Stimulated activated CD4-positive, alpha-beta T cell treated with anti-CD3 and anti-CD28 coated beads, Interleukin-4, amount 100 ng/mL, for 4 hours (primary cell): ENCODE measurements around the gene AFF1.
"Not testable (repeated sequence)": the region's sequence is repeated elsewhere in the genome, so short reads cannot be mapped to it uniquely, and the experiment has no call there.

Source experiments
- DNase-seq, 2 experiments: peaks; one replicate each; pipeline ENCODE4 v3.0.0-alpha.2; 2020

AFF1 gene

DNA sequence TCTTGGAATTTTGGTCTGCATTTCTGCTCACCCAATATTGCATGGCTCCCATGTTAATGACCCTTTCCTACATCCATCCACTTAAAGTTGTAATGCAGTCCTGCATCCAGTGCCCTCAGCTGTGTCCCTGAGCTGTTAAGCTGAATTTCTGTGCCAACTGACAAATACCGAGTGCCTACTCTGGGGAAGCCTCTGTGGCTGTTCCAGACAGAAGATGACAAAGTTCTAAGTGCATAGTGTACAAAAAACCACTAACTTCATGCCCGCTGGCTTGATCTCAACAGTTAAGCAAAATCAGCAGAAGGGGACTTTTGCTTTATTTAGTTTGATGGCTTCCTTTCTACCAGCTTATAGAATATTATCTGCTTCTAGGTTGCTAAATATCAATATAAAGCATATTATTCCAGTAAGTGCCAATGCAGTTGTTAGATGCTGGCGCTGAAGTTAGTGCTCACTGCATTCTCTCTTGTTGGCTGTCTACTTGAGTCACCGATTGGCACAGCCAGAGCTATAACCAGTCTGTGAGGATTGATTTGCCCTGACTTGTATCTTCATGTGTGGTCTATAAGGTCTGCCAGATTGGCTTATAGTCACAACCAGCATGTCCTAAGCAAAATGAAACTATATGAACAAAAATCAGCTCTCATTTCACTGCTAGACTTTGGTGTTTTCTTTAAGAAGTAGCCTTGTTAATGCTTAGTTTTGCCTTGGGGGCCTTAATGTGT, 186.7 kb downstream of the AFF1 start:
- DNase-seq: no peak

DNA sequence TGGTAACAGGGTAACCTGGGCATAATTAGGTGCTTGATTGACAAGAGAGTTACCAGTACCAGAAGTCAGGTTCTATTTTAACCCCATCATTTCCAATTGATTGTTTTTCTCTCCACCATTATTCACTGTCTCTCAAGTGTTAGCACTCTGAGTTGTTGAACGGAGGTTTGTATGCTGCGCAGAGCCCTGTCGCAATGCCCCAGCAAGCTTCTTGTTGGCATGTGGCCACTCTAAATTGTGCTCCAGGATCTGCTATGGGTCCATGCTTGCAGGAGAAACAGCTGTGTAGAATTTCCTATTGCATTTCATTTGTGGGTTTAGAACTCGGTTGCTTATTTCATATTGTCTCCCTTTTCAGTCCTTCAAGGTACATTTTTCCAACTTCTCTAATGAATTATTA, 187.4 kb downstream of the AFF1 start:
- no peak for DNase-seq

DNA sequence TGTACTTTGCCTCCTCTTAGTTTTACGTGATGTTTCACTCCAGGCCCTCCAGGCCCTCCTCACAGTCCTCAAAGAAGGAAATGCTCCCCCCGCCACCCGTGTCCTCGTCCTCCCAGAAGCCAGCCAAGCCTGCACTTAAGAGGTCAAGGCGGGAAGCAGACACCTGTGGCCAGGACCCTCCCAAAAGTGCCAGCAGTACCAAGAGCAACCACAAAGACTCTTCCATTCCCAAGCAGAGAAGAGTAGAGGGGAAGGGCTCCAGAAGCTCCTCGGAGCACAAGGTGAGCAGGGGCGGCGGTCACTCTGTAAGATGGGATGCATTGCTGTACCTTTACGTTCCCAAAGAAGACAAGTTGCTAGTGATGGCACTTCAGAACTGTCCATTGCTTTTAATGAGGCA, 191.2 kb downstream of the AFF1 start:
- DNase-seq: no peak

DNA sequence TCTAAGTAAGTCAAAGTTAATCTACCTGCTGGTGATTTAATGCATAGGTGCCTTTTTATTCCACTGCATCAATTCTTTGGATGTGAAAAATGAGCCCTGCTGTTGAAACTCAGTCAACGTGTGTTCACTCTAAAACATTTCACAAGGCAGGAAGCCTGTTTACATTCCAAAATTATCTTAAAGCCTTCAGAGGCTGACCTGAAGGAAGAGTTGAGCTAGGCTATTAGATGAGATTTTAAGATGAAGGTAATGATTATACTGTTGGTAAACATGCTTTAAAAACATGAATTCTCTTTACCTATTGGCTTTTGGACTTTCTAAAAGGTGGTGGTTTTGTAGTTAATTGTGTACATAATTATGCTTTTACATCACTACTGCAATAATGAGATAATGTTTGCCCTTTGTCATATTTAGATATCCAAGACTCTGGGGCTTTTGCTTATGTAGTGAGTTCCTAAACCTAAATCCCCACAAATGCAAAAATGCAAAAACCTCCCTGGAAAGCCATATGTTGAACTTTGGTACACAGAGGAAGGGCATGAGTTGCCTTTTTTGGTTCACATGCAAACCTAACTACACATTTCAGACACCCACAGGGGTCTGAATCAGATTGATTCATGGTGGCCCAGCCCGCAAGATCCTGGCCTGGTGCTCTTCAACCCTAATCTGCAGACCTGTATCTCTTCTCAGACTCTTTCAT, 193.3 kb downstream of the AFF1 start:
- DNase-seq: no peak

DNA sequence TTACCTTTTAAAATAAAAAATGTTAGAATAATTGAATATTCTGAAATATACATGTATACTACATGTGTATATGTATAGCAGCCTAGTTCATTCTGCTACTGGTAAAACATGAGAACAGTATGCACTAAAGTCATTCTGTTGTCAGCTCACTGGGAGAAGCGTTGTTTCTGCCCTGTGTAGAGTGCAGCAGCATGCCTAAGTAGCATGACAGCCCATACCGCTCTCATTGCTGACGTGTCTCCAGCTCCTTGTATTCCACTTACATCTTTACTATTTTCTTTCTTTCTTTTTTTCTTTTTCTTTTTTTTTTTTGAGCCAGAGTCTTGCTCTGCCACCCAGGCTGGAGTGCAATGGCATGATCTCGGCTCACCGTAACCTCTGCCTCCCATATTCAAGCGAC, 194.9 kb downstream of the AFF1 start:
- no peak for DNase-seq

DNA sequence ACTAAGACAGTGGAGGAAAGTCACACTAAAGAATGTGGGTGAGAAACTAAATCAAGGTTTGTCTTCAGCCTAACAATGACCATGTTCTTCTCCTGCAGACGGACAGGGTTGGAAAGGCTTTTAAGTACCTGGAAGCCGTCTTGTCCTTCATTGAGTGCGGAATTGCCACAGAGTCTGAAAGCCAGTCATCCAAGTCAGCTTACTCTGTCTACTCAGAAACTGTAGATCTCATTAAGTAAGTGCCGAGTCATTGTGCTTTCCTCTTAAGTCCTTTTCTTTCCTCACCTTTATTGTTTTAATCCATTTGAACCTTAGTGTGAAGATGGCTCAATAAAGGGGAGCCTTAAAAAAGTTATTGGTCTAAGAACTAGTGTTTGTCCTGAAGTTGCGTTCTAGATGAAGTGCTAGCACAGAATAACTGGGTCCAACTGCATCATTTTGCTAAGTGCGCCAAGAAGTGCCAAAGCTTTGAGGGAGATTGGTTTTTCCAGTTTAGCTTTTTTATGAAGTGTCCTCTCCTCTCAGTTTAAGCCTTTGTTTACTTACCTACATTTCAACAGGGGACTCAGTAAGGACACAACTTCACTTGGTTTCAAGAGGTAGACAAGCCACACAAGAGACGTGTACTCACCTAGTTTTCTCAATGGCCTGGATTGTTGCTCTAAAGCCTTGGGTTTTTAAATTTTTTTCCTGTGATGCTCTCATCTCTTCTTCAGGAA, 196.3 kb downstream of the AFF1 start:
- no peak for DNase-seq

DNA sequence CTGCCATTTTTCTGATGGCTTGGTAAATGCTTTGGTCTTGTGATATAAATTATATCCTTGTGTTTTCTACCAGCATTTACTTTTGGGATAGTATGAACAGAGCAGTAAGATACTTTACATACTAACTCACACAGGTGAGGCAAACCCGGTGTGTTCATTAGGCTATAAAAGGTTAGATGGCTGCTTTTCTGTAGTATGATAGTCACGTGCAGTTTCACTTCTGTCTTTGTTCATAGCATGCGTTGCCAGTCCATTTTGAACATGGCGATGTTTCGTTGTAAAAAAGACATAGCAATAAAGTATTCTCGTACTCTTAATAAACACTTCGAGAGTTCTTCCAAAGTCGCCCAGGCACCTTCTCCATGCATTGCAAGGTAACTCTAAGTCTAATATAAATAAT, 197.2 kb downstream of the AFF1 start:
- no peak for DNase-seq

DNA sequence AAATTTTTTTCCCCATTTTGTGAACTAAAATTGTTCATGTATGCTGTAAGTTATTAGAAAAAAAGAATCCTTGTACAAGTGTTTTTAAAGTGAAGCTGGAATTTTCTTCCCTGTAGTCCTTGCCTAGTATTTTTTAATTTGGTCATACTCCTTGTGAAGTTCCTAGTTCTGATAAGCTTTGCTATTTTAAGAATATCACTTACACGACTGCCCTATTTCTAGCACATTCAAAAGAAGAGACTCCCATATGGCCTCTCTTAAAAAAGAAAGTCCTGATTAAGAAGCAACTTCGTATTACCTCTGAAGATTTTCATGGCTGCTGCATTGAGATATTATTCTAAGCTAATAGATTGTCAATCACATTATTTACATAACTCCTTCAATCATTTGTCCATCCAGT, 198.4 kb downstream of the AFF1 start:
- DNase-seq: no peak

DNA sequence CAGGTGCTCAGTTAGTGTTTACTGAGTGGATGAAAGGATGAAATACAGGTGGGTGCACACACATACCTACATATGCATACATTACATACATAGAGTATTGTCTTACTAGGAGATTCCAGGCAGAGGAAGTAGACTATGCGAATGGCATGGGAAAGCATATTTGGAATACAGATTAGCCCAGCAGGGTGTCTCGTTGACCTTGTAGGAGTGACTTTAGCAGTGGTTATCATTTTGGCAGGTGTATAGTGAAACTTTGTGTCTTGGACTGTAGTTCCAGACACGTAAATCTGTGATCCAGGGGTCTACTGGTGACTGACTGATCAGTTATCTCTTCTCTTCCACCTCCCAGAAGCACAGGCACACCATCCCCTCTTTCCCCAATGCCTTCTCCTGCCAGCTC, 199.3 kb downstream of the AFF1 start:
- DNase-seq: no peak

DNA sequence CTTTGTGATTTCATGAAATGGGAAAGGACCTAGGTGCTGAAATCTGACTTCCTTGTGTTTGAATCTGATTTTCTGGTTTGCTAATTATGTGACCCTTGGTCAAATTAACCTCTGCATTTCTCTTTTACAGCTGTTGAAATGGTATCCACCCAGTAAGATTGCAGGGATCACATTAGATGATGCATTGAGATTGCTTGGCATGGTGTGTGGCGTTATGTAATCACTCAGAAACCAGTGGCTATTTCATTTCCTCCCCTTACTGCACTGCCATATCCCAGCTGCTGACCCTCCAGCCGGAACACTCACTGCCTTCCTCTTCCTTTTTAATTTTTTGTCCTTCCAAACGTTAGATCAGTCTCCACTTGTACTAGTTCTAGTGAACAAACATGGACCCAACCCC, 206.6 kb downstream of the AFF1 start:
- no peak for DNase-seq

DNA sequence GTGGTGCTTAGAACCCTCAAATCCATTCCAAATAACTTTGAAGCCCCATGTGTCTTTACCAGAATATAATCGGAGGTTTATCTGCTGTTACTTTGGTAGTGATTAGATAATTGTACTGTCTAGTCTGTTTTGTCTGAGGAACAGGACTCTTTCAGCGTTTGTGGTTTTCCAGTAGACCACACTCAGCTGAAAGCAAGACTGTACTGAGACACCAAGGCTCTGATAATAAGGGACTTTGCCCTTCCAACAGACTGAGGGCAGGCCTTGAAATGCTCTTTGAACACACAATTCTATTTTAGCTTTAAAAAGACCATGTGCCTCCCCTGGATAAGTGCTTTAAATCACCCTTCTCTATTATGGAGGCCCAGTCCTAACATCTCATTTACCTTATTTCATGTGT, 209.5 kb downstream of the AFF1 start:
- DNase-seq: no peak

DNA sequence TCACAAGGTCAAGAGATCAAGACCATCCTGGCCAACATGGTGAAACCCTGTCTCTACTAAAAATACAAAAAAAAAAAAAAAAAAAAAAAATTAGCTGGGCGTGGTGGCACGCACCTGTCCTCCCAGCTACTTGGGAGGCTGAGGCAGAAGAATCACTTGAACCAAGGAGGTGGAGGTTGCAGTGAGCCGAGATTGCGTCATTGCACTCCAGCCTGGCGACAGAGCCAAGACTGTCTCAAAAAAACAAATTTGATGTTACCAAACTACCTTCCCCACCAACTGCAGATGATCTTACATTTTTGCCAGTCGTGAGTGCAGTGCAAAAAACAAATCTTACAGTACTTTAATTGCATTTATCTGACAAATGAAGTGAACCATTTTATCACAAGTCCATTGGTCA, 211.1 kb downstream of the AFF1 start:
- not testable (repeated sequence) for DNase-seq

DNA sequence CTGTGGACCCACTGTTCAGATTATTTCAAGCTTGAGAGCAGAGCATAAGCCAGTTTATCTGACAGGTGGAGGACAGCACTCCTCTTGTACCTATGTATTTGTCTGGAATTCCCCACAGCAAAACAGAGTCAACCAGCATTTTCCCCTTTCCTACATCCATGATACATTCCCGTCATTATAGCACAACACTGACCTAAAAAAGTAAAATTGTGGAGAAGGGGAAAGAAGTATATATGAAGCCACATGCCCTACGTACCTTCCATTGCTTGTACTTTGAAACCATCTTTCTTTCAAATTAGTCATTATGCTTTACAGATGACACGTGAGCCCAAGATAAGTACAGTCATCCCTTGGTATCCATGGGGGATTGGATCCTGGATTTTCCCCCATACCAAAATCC, 212.3 kb downstream of the AFF1 start:
- no peak for DNase-seq

DNA sequence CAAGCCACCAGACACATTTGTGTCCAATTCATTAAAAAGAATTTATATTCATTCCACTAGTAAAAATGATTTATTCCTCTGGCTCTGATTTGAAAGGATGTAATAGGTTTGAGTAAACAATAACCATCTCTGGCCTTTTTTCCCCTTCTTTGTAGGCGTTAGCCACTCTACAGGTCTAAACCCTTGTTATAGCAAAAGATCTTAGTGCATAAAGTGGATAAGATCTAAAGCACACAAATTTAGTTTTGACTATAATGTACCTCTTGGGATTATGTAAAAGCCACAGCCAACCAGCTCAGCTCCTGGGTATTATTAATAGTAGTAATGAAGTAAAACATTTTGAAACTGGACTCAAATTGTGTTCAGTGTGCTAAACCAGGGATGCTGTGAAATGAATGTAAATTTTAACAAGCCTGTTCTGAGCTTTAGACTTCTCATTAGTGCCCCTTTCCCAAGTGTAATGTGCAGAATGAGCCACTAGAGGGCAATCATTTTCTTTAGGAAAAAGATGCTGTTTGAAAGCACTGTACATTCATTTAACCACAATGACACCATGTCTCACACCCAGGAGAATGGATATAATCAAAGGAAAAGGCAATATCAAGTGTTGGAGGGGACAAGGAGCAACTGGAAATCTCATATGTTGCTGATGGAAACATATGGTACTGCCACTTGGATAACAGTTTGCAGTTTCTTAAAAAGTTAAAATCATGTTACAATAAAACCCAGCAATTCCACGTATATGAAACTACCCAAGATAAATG, 215.9 kb downstream of the AFF1 start:
- peak in 1 of 2 experiments; percentile 9 for DNase-seq

DNA sequence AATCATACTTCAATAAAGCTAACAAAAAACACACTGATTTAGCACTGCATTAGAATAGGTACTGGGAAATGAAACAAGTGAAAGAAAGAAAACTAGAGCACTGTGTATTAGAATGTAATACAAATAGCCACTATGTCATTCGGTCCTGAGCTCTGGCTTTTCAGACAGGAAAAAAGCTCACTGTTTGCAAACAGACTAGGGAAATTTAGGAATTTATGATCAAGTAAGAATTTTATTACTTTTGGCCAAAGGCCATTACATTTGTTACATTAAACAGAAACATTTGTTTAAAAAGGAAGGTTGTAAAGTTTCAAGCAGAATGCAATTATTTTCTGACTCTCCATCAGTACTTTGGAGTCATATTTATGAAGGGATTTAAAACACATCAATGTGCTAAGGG, 216.9 kb downstream of the AFF1 start:
- no peak for DNase-seq

DNA sequence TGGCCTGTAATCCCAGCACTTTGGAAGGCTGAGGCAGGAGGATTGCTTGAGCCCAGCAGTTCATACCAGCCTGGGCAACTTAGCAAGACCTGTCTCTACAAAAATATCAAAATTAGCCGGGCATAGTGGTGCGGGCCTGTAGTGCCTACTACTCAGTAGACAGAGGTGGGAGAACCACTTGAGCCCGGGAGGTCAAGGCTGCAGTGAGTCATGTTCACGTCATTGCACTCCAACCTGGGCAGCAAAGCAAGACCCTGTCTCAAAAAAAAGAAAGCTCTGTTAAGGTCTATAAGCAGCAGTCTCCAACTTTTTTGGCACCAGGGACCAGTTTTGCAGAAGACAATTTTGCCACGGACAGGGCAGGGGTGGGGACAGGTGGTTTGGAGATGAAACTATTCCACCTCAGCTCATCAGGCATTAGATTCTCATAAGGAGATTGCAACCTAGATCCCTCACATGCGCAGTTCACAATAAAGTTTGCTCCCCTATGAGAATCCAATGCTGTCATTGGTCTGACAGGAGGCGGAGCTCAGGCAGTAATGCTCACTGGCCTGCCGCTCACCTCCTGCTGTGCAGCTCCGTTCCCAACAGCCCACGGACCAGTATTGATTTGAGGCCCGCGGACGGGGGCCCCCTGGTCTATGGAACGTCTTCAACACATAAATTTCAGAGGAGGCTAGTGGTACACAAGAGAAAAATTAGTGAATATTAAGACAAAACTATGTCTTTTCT, 217.7 kb downstream of the AFF1 start:
- no peak for DNase-seq

DNA sequence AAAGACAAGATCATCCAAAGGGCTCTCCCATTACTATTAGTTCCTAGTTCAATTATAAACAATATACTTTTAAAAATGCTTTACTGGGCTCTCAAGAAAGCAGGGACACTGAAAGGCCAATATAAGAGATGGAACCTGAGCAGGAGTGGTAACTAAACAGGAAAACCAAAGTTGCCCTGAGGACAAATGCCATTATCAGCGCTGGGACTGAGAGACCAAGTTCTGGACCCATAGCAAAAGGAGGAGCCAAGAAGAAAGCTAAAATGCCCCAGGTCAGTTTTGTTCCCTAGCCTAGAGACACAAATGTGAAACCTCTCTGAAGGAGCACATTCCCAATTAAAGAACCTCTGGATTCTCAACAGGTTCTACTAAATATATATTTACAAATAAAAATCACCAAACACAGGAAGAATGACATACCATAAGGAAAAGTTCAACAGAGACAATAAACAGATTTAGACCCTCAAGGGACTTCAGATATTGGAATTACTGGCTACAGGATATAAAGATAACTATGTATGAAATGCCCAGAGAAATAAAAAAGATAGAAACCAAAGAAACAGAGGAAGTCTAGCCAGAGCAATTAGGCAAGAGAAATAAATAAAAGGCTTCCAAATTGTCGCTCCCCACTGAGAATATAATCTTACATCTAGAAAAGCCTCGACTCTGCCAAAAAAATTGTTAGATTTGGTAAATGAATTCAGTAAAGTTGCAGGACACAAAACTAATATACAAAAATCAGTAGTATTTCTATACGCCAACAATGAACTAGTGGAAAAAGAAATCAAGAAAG, 218.5 kb downstream of the AFF1 start:
- no peak for DNase-seq

DNA sequence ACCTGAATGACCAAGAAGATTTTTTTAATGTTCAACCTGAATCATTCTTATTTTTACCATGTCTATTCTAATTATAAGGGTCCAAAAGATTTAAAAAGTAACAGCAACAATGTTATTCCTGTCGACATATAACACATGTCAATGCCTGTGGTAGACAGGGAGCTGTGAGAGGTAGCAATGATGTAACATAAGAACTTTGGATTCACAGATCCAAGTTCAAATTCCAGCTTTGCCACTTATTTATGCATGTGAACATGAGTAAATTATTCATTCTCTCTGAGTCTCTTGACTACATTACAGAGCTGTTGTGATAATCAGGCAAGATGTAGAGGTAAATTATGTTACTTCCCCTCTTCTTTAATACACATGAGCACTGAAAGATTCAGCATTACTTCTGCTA, 231.1 kb downstream of the AFF1 start:
- DNase-seq: no peak

DNA sequence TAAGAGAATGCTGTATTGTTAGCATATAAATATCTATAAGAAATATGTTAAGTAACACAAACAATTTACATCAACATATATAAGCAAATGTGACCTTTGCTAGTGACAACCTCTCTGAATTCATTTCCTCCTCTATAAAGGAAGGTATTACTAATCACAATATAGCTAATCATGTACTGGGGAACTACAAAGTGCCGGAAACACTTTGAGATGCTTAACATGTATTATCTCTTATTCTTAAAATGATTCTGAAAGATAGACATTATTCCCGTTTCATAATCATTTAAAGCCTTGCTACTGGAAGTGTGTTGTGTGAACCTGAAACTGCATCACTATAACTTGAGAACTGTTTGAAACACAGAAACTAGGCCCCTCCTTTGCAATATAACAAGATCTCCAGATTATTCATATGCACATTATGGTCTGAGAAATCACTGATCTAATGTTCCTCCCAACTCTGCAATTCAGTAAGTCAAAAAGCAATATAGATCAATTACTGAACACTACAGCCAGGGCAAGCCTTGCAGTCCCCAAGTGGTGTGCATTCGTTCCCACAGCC, 231.6 kb downstream of the AFF1 start:
- no peak for DNase-seq

DNA sequence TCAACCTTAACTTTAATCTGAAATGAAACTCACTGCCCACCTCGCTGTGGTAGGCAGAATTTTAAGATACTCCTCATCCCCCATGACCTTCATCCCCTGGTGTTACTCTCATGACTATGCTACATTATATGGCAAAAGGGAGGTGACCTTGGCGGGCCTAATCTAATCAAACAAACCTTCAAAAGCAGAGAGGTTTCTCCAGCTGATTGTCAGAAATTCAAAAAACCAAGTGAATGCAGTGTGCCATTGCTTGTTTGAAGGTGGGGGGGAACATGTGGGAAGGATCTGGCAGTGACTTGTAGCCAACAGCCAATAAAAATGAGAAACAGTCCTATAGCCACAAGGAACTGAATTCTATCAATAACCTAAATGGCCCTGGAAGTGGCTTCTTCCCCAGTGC, 237.1 kb downstream of the AFF1 start:
- no peak for DNase-seq

DNA sequence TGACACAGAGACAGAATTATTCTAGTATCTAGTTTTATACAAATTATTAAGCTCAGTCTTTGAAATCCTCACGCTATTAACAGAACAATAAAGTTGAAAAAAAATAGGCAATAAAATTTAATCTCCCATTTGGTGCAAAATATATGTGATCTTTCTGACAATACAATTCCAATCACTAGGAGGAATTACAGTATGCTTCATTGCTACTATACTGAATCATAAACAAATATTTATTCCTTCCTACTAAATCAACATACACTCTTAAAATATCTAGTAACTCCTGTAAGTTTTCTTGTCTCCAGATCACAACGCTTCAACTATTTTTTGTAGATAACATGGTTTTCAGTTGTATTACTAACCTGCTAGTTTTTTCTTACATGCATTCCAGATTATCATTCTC, 239.9 kb downstream of the AFF1 start:
- no peak for DNase-seq

DNA sequence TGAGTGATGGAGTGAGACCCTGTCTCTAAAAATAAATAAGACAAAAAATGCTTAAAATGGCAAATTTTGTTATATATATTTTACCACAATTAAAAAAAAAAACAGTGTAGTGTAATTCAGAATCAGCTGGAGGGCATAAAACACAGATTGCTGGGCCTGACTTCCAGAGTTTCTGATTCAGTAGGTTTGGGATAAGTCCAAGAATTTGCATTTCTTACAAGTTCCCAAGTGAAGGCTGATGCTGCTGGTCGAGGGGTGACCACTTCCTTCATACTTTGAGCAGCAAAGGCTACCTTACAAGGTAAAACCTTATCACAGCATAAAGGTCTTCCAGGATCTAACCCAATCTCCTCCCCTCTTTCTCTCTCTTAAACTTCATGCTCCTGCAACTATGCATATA, 244.9 kb downstream of the AFF1 start:
- DNase-seq: no peak
